CD4-positive, CD25-positive, alpha-beta regulatory T cell (primary cell): ENCODE results near the gene F12. TPM values are rescaled to one million over a fixed set of nuclear protein-coding genes. Genes with fewer than 3 reads are reported as not detected.

Source experiments
- ATAC-seq, 2 donors: fragments of 150-1000 bp; cut with Tn5 transposase; one replicate each; pipeline ENCODE4 v1.10.0; 2021; ENCODE audit warnings: low read depth in 2 of 2, moderate number of reproducible peaks in 2 of 2, moderate library complexity in 1 of 2
- DNase-seq, 3 donors: peaks; one replicate each; pipeline versions ENCODE4 v3.0.0 to v3.0.0-alpha.2; 2012 to 2022; ENCODE audit warnings: mixed read lengths in 1 of 3
- H3K27ac ChIP-seq: one replicate; pipeline ENCODE4 v1.7.0; 2013; ENCODE audit warnings: mild to moderate bottlenecking, low read length; ENCODE audit not compliant: insufficient read depth, poor library complexity, severe bottlenecking
- H3K27me3 ChIP-seq: one replicate; pipeline ENCODE4 v1.7.0; 2013; ENCODE audit warnings: low read length; ENCODE audit not compliant: control insufficient read depth, insufficient read depth
- H3K36me3 ChIP-seq: one replicate; pipeline ENCODE4 v1.7.0; 2013; ENCODE audit warnings: mild to moderate bottlenecking, low read length, moderate library complexity; ENCODE audit not compliant: control insufficient read depth, insufficient read depth
- H3K4me1 ChIP-seq: 2 replicates; pipeline ENCODE4 v1.7.0; 2013; ENCODE audit warnings: mild to moderate bottlenecking, low read length; ENCODE audit not compliant: insufficient read depth, control insufficient read depth, poor library complexity, severe bottlenecking
- H3K4me3 ChIP-seq: one replicate; pipeline ENCODE4 v1.7.0; 2013; ENCODE audit warnings: low read depth, mild to moderate bottlenecking, low read length, moderate library complexity
- H3K9me3 ChIP-seq, 2 experiments: 1 replicate in 1 of 2; 2 replicates in 1 of 2; pipeline ENCODE4 v1.7.0; 2013; ENCODE audit warnings: low read length in 2 of 2, mild to moderate bottlenecking in 1 of 2, moderate library complexity in 1 of 2; ENCODE audit not compliant: control insufficient read depth in 2 of 2
- H3K27ac Mint-ChIP-seq, 3 donors: one replicate each; pipeline ENCODE4 v1.8.0; 2020 to 2022; ENCODE audit warnings: mild to moderate bottlenecking in 3 of 3, mixed read lengths in 3 of 3, moderate library complexity in 2 of 3
- H3K27me3 Mint-ChIP-seq: one replicate; pipeline ENCODE4 v1.8.0; 2022; ENCODE audit warnings: mild to moderate bottlenecking, mixed read lengths
- H3K36me3 Mint-ChIP-seq: one replicate; pipeline ENCODE4 v1.8.0; 2020; ENCODE audit warnings: mixed read lengths
- H3K4me1 Mint-ChIP-seq, 4 donors: one replicate each; pipeline ENCODE4 v1.8.0; 2020 to 2022; ENCODE audit warnings: mixed read lengths in 4 of 4, mild to moderate bottlenecking in 1 of 4
- H3K4me3 Mint-ChIP-seq, 4 donors: one replicate each; pipeline ENCODE4 v1.8.0; 2020 to 2022; ENCODE audit warnings: mild to moderate bottlenecking in 4 of 4, mixed read lengths in 4 of 4, moderate library complexity in 3 of 4
- H3K9me3 Mint-ChIP-seq, 7 donors: one replicate each; pipeline ENCODE4 v1.8.0; 2020 to 2022; ENCODE audit warnings: mixed read lengths in 7 of 7, mild to moderate bottlenecking in 3 of 7, moderate library complexity in 2 of 7
- polyA plus RNA-seq, 4 donors: library from polyadenylated mRNA; unstranded; fragments of 300-500 nt; fragmentation: Illumina TruSeq; gene quantifications; one replicate each; pipeline ENCODE4 v1.2.3, GENCODE V29; 2021
- total RNA-seq: library from RNA; stranded (reverse); gene quantifications from one replicate; pipeline ENCODE4 v1.2.3, GENCODE V29; 2022

Gene F12
- total and polyA plus RNA-seq, 5 donors from 2014 or later, result 0.16 to 0.94 (median 0.27) TPM; not detected in 1

DNA sequence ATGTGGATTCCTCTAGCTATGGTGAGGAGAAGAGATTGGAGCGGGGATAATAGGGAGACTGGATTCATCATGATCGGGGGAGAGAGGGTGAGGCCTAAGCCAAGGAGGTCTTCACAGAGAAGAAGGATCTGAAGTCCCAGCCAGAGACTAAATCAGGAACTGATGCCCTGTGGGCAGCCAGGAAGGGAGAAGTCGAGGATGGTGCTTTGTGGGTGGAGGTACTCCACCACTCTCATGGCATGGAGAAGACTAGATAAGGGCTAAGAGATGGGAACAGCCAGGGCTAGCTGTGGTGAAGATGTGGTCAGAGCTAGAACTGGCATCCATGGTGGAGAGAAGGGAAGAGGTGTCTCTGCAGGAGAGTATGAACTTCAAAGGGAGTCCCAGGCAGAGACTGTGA, 54.7 kb downstream of the F12 start:
- Histone ChIP-seq H3K36me3 (peaks cover 2% of the 10 kb centered on the region), H3K4me3 (no peak overlapping the region), H3K9me3 (no peaks in the 10 kb centered on the region), H3K27me3 (no peaks in the 10 kb centered on the region), H3K4me1 (peaks cover 63% of the 10 kb centered on the region), H3K27ac (no peak overlapping the region)
- ATAC-seq (no peak), DNase-seq (no peak)
- Mint-ChIP-seq H3K27me3 (no peaks in the 10 kb centered on the region), H3K36me3 (peaks cover 5% of the 10 kb centered on the region), H3K4me3 (peak overlapping the region in 3 of 4 donors; percentile 10 to 93 (median 62)), H3K27ac (peak overlapping the region in 1 of 3 donors; percentile 78), H3K4me1 (peaks cover 21 to 78% (median 45%) of the 10 kb centered on the region in 4 donors), H3K9me3 (peaks cover 0 to 2% (median 0%) of the 10 kb centered on the region in 7 donors)

GRCh38 chr5:177354256-177354655, 55.1 kb downstream of the F12 start:
- DNase-seq, result no peak
- H3K27ac Mint-ChIP-seq, result peak overlapping the region in 1 of 3 donors; percentile 49
- Histone ChIP-seq H3K27ac (no peak overlapping the region), H3K36me3 (peaks cover 6% of the 10 kb centered on the region), H3K4me1 (peaks cover 63% of the 10 kb centered on the region), H3K27me3 (no peaks in the 10 kb centered on the region), H3K4me3 (no peak overlapping the region), H3K9me3 (no peaks in the 10 kb centered on the region)
- no peaks in the 10 kb centered on the region for H3K27me3 Mint-ChIP-seq
- ATAC-seq, result no peak
- H3K4me1 Mint-ChIP-seq, result peaks cover 21 to 78% (median 46%) of the 10 kb centered on the region in 4 donors
- H3K9me3 Mint-ChIP-seq, result peaks cover 0 to 2% (median 0%) of the 10 kb centered on the region in 7 donors
- peaks cover 6% of the 10 kb centered on the region for H3K36me3 Mint-ChIP-seq
- peak overlapping the region in 1 of 4 donors; percentile 93 for H3K4me3 Mint-ChIP-seq

GRCh38 chr5:177353093-177353492, 56.3 kb downstream of the F12 start:
- no peaks in the 10 kb centered on the region for H3K27me3 ChIP-seq
- H3K4me1 ChIP-seq, result peaks cover 58% of the 10 kb centered on the region
- H3K4me3 ChIP-seq, result no peak overlapping the region
- Mint-ChIP-seq H3K36me3 (peaks cover 10% of the 10 kb centered on the region), H3K27me3 (no peaks in the 10 kb centered on the region), H3K4me1 (peaks cover 21 to 74% (median 44%) of the 10 kb centered on the region in 4 donors), H3K4me3 (peak overlapping the region in 2 of 4 donors; percentile 43 to 45), H3K27ac (peak overlapping the region in 1 of 3 donors; percentile 74), H3K9me3 (peaks cover 0 to 2% (median 0%) of the 10 kb centered on the region in 7 donors)
- ATAC-seq (no peak), DNase-seq (no peak)
- H3K36me3 ChIP-seq, result peaks cover 7% of the 10 kb centered on the region
- no peaks in the 10 kb centered on the region for H3K9me3 ChIP-seq
- H3K27ac ChIP-seq, result no peak overlapping the region

Other genes with a start within 250 kb of the F12 start
- gene RAB24, start 105.8 kb downstream of the F12 start, total RNA-seq, result 15.3 TPM
- gene RAB24, start 105.8 kb downstream of the F12 start, polyA plus RNA-seq, result 10 to 100 TPM in 2 of 4 donors, 1 to 10 TPM in 2; 5.1 to 12.8 (median 10.1) TPM
- gene PRELID1, start 105.8 kb downstream of the F12 start, total RNA-seq, result 60.6 TPM
- 100 to 1,000 TPM; 185 to 210 (median 192) TPM for gene PRELID1, start 105.8 kb downstream of the F12 start, polyA plus RNA-seq
- 8.7 TPM for gene MXD3, start 97.7 kb downstream of the F12 start, total RNA-seq
- 1 to 10 TPM in 1 of 4 donors, under 1 TPM in 3; 0.36 to 2.8 (median 0.84) TPM for gene MXD3, start 97.7 kb downstream of the F12 start, polyA plus RNA-seq
- gene LMAN2, start 57.9 kb downstream of the F12 start, total RNA-seq, result 77.9 TPM
- 100 to 1,000 TPM; 227 to 289 (median 240) TPM for gene LMAN2, start 57.9 kb downstream of the F12 start, polyA plus RNA-seq
- 93.3 TPM for gene RGS14, start 51.6 kb downstream of the F12 start, total RNA-seq
- 10 to 100 TPM; 40.1 to 59.8 (median 52.7) TPM for gene RGS14, start 51.6 kb downstream of the F12 start, polyA plus RNA-seq
- 0.20 TPM for gene SLC34A1, start 25.1 kb downstream of the F12 start, total RNA-seq
- not detected for gene SLC34A1, start 25.1 kb downstream of the F12 start, polyA plus RNA-seq
- not detected for gene PFN3, start 8.9 kb downstream of the F12 start, total RNA-seq
- gene PFN3, start 8.9 kb downstream of the F12 start, polyA plus RNA-seq, result not detected
- 228 TPM for gene GRK6, start 17.1 kb upstream of the F12 start, total RNA-seq
- 100 to 1,000 TPM in 2 of 4 donors, 10 to 100 TPM in 2; 79.2 to 127 (median 96.0) TPM for gene GRK6, start 17.1 kb upstream of the F12 start, polyA plus RNA-seq
- 21.8 TPM for gene PRR7, start 37.2 kb upstream of the F12 start, total RNA-seq
- gene PRR7, start 37.2 kb upstream of the F12 start, polyA plus RNA-seq, result 10 to 100 TPM; 10.2 to 17.0 (median 11.7) TPM
- gene DBN1, start 64.1 kb upstream of the F12 start, total RNA-seq, result 2.3 TPM
- gene DBN1, start 64.1 kb upstream of the F12 start, polyA plus RNA-seq, result under 1 TPM in 1 of 4 donors, not detected in 3; 0.13 TPM
- 7.8 TPM for gene PDLIM7, start 88.0 kb upstream of the F12 start, total RNA-seq
- 1 to 10 TPM; 1.6 to 2.7 (median 2.5) TPM for gene PDLIM7, start 88.0 kb upstream of the F12 start, polyA plus RNA-seq
- gene DOK3, start 100.3 kb upstream of the F12 start, total RNA-seq, result 1.5 TPM
- gene DOK3, start 100.3 kb upstream of the F12 start, polyA plus RNA-seq, result under 1 TPM in 2 of 4 donors, not detected in 2; 0.13 to 0.17 TPM
- gene DDX41, start 107.4 kb upstream of the F12 start, total RNA-seq, result 73.2 TPM
- 10 to 100 TPM; 41.8 to 48.9 (median 46.0) TPM for gene DDX41, start 107.4 kb upstream of the F12 start, polyA plus RNA-seq
- 179 TPM for gene FAM193B, start 145.0 kb upstream of the F12 start, total RNA-seq
- gene FAM193B, start 145.0 kb upstream of the F12 start, polyA plus RNA-seq, result 1 to 10 TPM; 2.8 to 4.1 (median 3.5) TPM
- 63.2 TPM for gene TMED9, start 182.6 kb upstream of the F12 start, total RNA-seq
- 100 to 1,000 TPM in 2 of 4 donors, 10 to 100 TPM in 2; 83.7 to 141 (median 108) TPM for gene TMED9, start 182.6 kb upstream of the F12 start, polyA plus RNA-seq
- 24.2 TPM for gene B4GALT7, start 190.6 kb upstream of the F12 start, total RNA-seq
- 10 to 100 TPM; 18.3 to 19.5 (median 18.5) TPM for gene B4GALT7, start 190.6 kb upstream of the F12 start, polyA plus RNA-seq